H1 (cell line): Measurements from ENCODE around the gene SLCO2A1. TPM values are rescaled to one million over a fixed set of nuclear protein-coding genes. Genes with fewer than 3 reads are reported as not detected.

Experiments used
- CTCF ChIA-PET: fragments of 300-600 bp; sonication (Branson Sonifier 250); formaldehyde crosslinking; loops from one replicate; lab custom pipeline; 2021; ENCODE audit not compliant: partially characterized antibody; lab: Charles Lee
- POLR2A ChIA-PET: fragments of 300-600 bp; sonication (Branson Sonifier 250); formaldehyde crosslinking; loops from one replicate; lab custom pipeline; 2021; ENCODE audit warnings: inconsistent platforms; ENCODE audit not compliant: partially characterized antibody; lab: Charles Lee
- DNase-seq, 2 experiments: peaks; one replicate each; pipeline versions ENCODE4 v3.0.0 to v3.0.0-alpha.2; 2010 to 2022; ENCODE audit warnings: low spot score in 2 of 2, low read depth in 1 of 2, mixed read lengths in 1 of 2
- FAIRE-seq: peaks from 2 replicates; lab custom pipeline; 2011; peaks lifted over from hg19 to GRCh38; lab: Jason Lieb, UNC
- H2AFZ ChIP-seq: 2 replicates; pipeline ENCODE4 v1.8.1; 2012; ENCODE audit warnings: low read length, inconsistent platforms
- H2AK5ac ChIP-seq: 2 replicates; pipeline ENCODE4 v1.6.1; 2013; ENCODE audit warnings: low read depth, low read length
- H2BK120ac ChIP-seq: replicated peaks from 2 replicates; pipeline ENCODE3; 2013; ENCODE audit warnings: low read depth, low read length, inconsistent platforms
- H2BK12ac ChIP-seq: 2 replicates; pipeline ENCODE4 v1.6.1; 2013; ENCODE audit warnings: low read depth, low read length
- H2BK15ac ChIP-seq: 2 replicates; pipeline ENCODE4 v1.6.1; 2013; ENCODE audit warnings: low read length
- H2BK20ac ChIP-seq: 2 replicates; pipeline ENCODE4 v1.6.1; 2013; ENCODE audit warnings: low read length
- H2BK5ac ChIP-seq: 2 replicates; pipeline ENCODE4 v1.6.1; 2013; ENCODE audit warnings: low read depth, low read length
- H3K14ac ChIP-seq: 2 replicates; pipeline ENCODE4 v1.6.1; 2013; ENCODE audit warnings: inconsistent platforms; ENCODE audit not compliant: insufficient read length
- H3K18ac ChIP-seq: 2 replicates; pipeline ENCODE4 v1.6.1; 2013; ENCODE audit warnings: low read length; ENCODE audit errors: extremely low read depth
- H3K23ac ChIP-seq: 2 replicates; pipeline ENCODE4 v1.6.1; 2013; ENCODE audit warnings: inconsistent platforms; ENCODE audit not compliant: insufficient read length
- H3K23me2 ChIP-seq: 2 replicates; pipeline ENCODE4 v1.6.1; 2013; ENCODE audit warnings: low read depth, low read length
- H3K27ac ChIP-seq: 2 replicates; pipeline ENCODE4 v1.6.1; 2011; ENCODE audit warnings: low read depth, low read length, inconsistent platforms
- H3K27me3 ChIP-seq, 4 experiments: replicated peaks in 1 of 4; 1 replicate in 1 of 4; 2 replicates in 3 of 4; pipeline versions ENCODE4 v1.6.1 to v1.8.1; 2011 to 2013; ENCODE audit warnings: low read length in 3 of 4, mild to moderate bottlenecking in 3 of 4, inconsistent platforms in 2 of 4, mixed read lengths in 2 of 4, moderate library complexity in 1 of 4; ENCODE audit not compliant: control insufficient read depth in 3 of 4, insufficient read depth in 3 of 4; ENCODE audit errors: extremely low read depth in 1 of 4
- H3K36me3 ChIP-seq, 4 experiments: 2 replicates each; pipeline versions ENCODE4 v1.6.1 to v1.8.1; 2011 to 2013; ENCODE audit warnings: mild to moderate bottlenecking in 4 of 4, low read length in 3 of 4, moderate library complexity in 2 of 4, control low read depth in 1 of 4, inconsistent platforms in 1 of 4; ENCODE audit not compliant: insufficient read depth in 4 of 4, control insufficient read depth in 2 of 4
- H3K4ac ChIP-seq: replicated peaks from 2 replicates; pipeline ENCODE3; 2013; ENCODE audit warnings: low read length, low read depth, mixed read lengths, inconsistent platforms; ENCODE audit not compliant: insufficient read length
- H3K4me1 ChIP-seq, 4 experiments: replicated peaks in 1 of 4; 1 replicate in 1 of 4; 2 replicates in 3 of 4; pipeline versions ENCODE4 v1.6.1 to v1.8.1; 2011 to 2013; ENCODE audit warnings: low read length in 3 of 4, inconsistent platforms in 2 of 4, mixed read lengths in 1 of 4; ENCODE audit not compliant: insufficient read depth in 4 of 4, control insufficient read depth in 3 of 4
- H3K4me2 ChIP-seq, 2 experiments: 2 replicates each; pipeline versions ENCODE4 v1.6.1 to v1.8.1; 2011 to 2013; ENCODE audit warnings: low read depth in 2 of 2, low read length in 2 of 2, control low read depth in 1 of 2, inconsistent platforms in 1 of 2, mild to moderate bottlenecking in 1 of 2; ENCODE audit not compliant: insufficient read depth in 1 of 2
- H3K4me3 ChIP-seq, 4 experiments: fragments of 200-600, 300-600 bp in 1 of 4; sonication (generic), shearing (Covaris generic), sonication (Bioruptor Twin) in 1 of 4; 2 replicates each; pipeline versions ENCODE4 v1.5.1 to v1.8.1; 2011 to 2016; ENCODE audit warnings: low read length in 4 of 4, low read depth in 3 of 4, control low read depth in 2 of 4, inconsistent platforms in 2 of 4, mild to moderate bottlenecking in 2 of 4, mixed read lengths in 1 of 4, moderate library complexity in 1 of 4; ENCODE audit not compliant: insufficient read depth in 2 of 4; ENCODE audit errors: extremely low read depth in 1 of 4
- H3K56ac ChIP-seq: replicated peaks from 2 replicates; pipeline ENCODE3; 2013; ENCODE audit warnings: low read depth, mild to moderate bottlenecking, mixed read lengths, low read length, inconsistent platforms; ENCODE audit not compliant: insufficient read length
- H3K79me1 ChIP-seq: 2 replicates; pipeline ENCODE4 v1.6.1; 2013; ENCODE audit warnings: low read depth, low read length, control low read depth
- H3K79me2 ChIP-seq, 2 experiments: 2 replicates each; pipeline versions ENCODE4 v1.6.1 to v1.8.1; 2012 to 2013; ENCODE audit warnings: low read length in 2 of 2, mild to moderate bottlenecking in 2 of 2, inconsistent platforms in 1 of 2; ENCODE audit not compliant: insufficient read depth in 2 of 2, control insufficient read depth in 1 of 2
- H3K9ac ChIP-seq, 4 experiments: replicated peaks in 1 of 4; 1 replicate in 1 of 4; 2 replicates in 3 of 4; pipeline versions ENCODE4 v1.6.1 to v1.8.1; 2011 to 2013; ENCODE audit warnings: low read depth in 3 of 4, low read length in 3 of 4, control low read depth in 2 of 4, mild to moderate bottlenecking in 2 of 4, moderate library complexity in 2 of 4, inconsistent platforms in 1 of 4; ENCODE audit errors: extremely low read depth in 1 of 4
- H3K9me3 ChIP-seq, 2 experiments: 2 replicates each; pipeline versions ENCODE4 v1.6.1 to v1.8.1; 2012 to 2013; ENCODE audit warnings: mild to moderate bottlenecking in 2 of 2, moderate library complexity in 2 of 2, control low read depth in 1 of 2, inconsistent platforms in 1 of 2, low read depth in 1 of 2, low read length in 1 of 2, mixed read lengths in 1 of 2; ENCODE audit not compliant: insufficient read depth in 2 of 2
- H4K20me1 ChIP-seq, 2 experiments: replicated peaks in 1 of 2; 2 replicates each; pipeline versions ENCODE3 to v1.8.1; 2011 to 2013; ENCODE audit warnings: inconsistent platforms in 2 of 2, low read length in 2 of 2, mild to moderate bottlenecking in 1 of 2; ENCODE audit not compliant: insufficient read depth in 2 of 2, control insufficient read depth in 1 of 2
- H4K5ac ChIP-seq: 2 replicates; pipeline ENCODE4 v1.6.1; 2013; ENCODE audit warnings: low read length, low read depth, mixed read lengths, inconsistent platforms; ENCODE audit not compliant: insufficient read length
- H4K8ac ChIP-seq: 2 replicates; pipeline ENCODE4 v1.8.0; 2013; ENCODE audit warnings: mild to moderate bottlenecking, moderate library complexity, low read length, inconsistent platforms; ENCODE audit not compliant: insufficient read depth; ENCODE audit errors: extremely low read depth
- H4K91ac ChIP-seq: replicated peaks from 2 replicates; pipeline ENCODE3; 2013; ENCODE audit warnings: low read length, mixed read lengths, inconsistent platforms; ENCODE audit not compliant: insufficient read length
- ATF3 ChIP-seq: IDR thresholded peaks from 2 replicates; pipeline ENCODE4 v1.6.1; 2011; ENCODE audit warnings: low read depth, mild to moderate bottlenecking, low read length; ENCODE audit not compliant: insufficient read depth
- BCL11A ChIP-seq, 2 experiments: IDR thresholded peaks; one replicate each; pipeline ENCODE4 v1.6.1; 2011; ENCODE audit warnings: low read depth in 2 of 2, low read length in 2 of 2, mild to moderate bottlenecking in 2 of 2
- CHD1 ChIP-seq: IDR thresholded peaks from 2 replicates; pipeline ENCODE4 v1.6.1; 2012; ENCODE audit warnings: low read depth, low read length, improper control_type of control experiment
- EGR1 ChIP-seq: IDR thresholded peaks from 2 replicates; pipeline ENCODE4 v1.6.1; 2011; ENCODE audit warnings: low read depth, low read length, borderline replicate concordance
- RBBP5 ChIP-seq: IDR thresholded peaks from 2 replicates; pipeline ENCODE4 v1.7.1; 2012; ENCODE audit warnings: low read depth, mild to moderate bottlenecking, inconsistent platforms, low read length, moderate library complexity, borderline replicate concordance
- WGBS, 2 experiments: shearing (Covaris generic) in 1 of 2; methylation state at CpG; one replicate each; pipeline versions ENCODE4 v1.1.6 to v1.1.7; 2013 to 2015; ENCODE audit warnings: low lambda C conversion rate in 2 of 2, mixed read lengths in 2 of 2, inconsistent platforms in 1 of 2, low coverage in 1 of 2, missing lambda C conversion rate in 1 of 2; ENCODE audit not compliant: insufficient replicate concordance in 2 of 2, insufficient coverage in 1 of 2, insufficient read length in 1 of 2; ENCODE audit errors: extremely low coverage in 1 of 2, missing lambda C conversion rate in 1 of 2; 5-methylcytosine and 5-hydroxymethylcytosine counted together
- polyA plus RNA-seq, 7 experiments: library from polyadenylated mRNA; depleted of rRNA in 3 of 7; stranded (reverse) in 5 of 7; unstranded in 2 of 7; fragments of >200 nt in 5 of 7; fragments of 200-250 nt in 2 of 7; gene quantifications; 1 replicate in 5 of 7; 2 replicates in 1 of 7; 4 replicates in 1 of 7; pipeline versions ENCODE4 v1.2.1 to v1.2.3, GENCODE V29; 2011 to 2013; ENCODE audit warnings: missing spikeins in 2 of 7, mixed read lengths in 2 of 7
- total RNA-seq: library from RNA; stranded (reverse); fragmentation: NEBNext Ultra II Directional; extraction: Animal tissue kit (Norgen Biotek cat#: 25700); gene quantifications from 2 replicates; pipeline ENCODE4 v1.2.1, GENCODE V29; 2021

Gene SLCO2A1
- total and polyA plus RNA-seq, 2 of the 8 experiments (the other 6 are each of a cell fraction or from before 2014, with no cell fraction given): 1.1 to 2.3 TPM

- Histone ChIP-seq H4K91ac (no peak overlapping the region), H2BK5ac (no peak overlapping the region), H3K9me3 (no peaks in the 10 kb centered on the region), H3K4ac (no peak overlapping the region), H3K14ac (no peak overlapping the region), H4K8ac (no peak overlapping the region), H3K4me3 (no peak overlapping the region), H3K27ac (no peak overlapping the region), H2AFZ (no peak overlapping the region), H3K56ac (no peak overlapping the region), H4K20me1 (no peaks in the 10 kb centered on the region), H2AK5ac (no peak overlapping the region), H4K5ac (no peak overlapping the region), H3K23me2 (no peaks in the 10 kb centered on the region), H2BK120ac (no peak overlapping the region), H3K4me1 (no peaks in the 10 kb centered on the region), H3K36me3 (no peaks in the 10 kb centered on the region), H3K9ac (no peak overlapping the region), H3K18ac (no peak overlapping the region), H3K79me2 (no peaks in the 10 kb centered on the region), H3K79me1 (no peaks in the 10 kb centered on the region), H3K27me3 (no peaks in the 10 kb centered on the region), H3K23ac (no peak overlapping the region), H3K4me2 (no peak overlapping the region), H2BK15ac (no peak overlapping the region), H2BK20ac (no peak overlapping the region), H2BK12ac (no peak overlapping the region)
- TF ChIP-seq CHD1 (no peak), EGR1 (no peak), ATF3 (no peak), RBBP5 (no peak), BCL11A (IDR thresholded peaks at IDR 0.05; ENCODE audit: low read depth in 2 of 2, low read length in 2 of 2) (no peak)
- DNase-seq (no peak), FAIRE-seq (no peak)
- CTCF ChIA-PET: interaction anchor here (0.7 to 2.2 kb wide), 4 partner anchors 72 to 199 kb away, joined by 3 to 6 read pairs (median 4); no protein-coding TSS in a partner anchor
- POLR2A ChIA-PET: no interaction called here
- 82% methylated on average over 3 of the region's 3 CpGs; no CpG with 5 or more reads in 1 of the 2 experiments for WGBS, 2 experiments
Measured at GRCh38 chr3:134013280-134013679, 16.4 kb downstream of the SLCO2A1 start.
